HG03575 (cell line): ENCODE data around the gene SMG5.

Experiments
- ATAC-seq: cut with Tn5 transposase; IDR thresholded peaks from one replicate; pipeline ENCODE4 v1.9.1; 2021; ENCODE audit not compliant: unreplicated experiment, insufficient number of reproducible peaks, low FRiP score; ENCODE audit errors: extremely low read depth

Gene SMG5

GRCh38 chr1:156281693-156282478 lies 739 bp downstream of the SMG5 start:
- ATAC-seq: no peak

GRCh38 chr1:156281281-156281680 lies 1.3 kb downstream of the SMG5 start:
- no peak for ATAC-seq

- ATAC-seq: no peak
Observed at GRCh38 chr1:156279837-156280236, 2.8 kb downstream of the SMG5 start.

- ATAC-seq: no peak
Observed at GRCh38 chr1:156276966-156277381, 5.7 kb downstream of the SMG5 start.

- no peak for ATAC-seq
Observed at GRCh38 chr1:156276532-156276931, 6.1 kb downstream of the SMG5 start.

GRCh38 chr1:156270314-156270713 lies 12.3 kb downstream of the SMG5 start:
- no peak for ATAC-seq

- no peak for ATAC-seq
Observed at GRCh38 chr1:156268336-156268735, 14.3 kb downstream of the SMG5 start.

GRCh38 chr1:156266051-156266450 lies 16.6 kb downstream of the SMG5 start:
- no peak for ATAC-seq

GRCh38 chr1:156263288-156263655 lies 19.4 kb downstream of the SMG5 start:
- ATAC-seq: no peak

GRCh38 chr1:156262461-156263287 lies 20.0 kb downstream of the SMG5 start:
- no peak for ATAC-seq

- ATAC-seq: no peak
Observed at GRCh38 chr1:156260896-156261295, 21.7 kb downstream of the SMG5 start.

GRCh38 chr1:156259805-156260204 lies 22.8 kb downstream of the SMG5 start:
- no peak for ATAC-seq

- ATAC-seq: no peak
Observed at GRCh38 chr1:156258859-156259258, 23.8 kb downstream of the SMG5 start.

- ATAC-seq: no peak
Observed at GRCh38 chr1:156257711-156258110, 24.9 kb downstream of the SMG5 start.

GRCh38 chr1:156253634-156254033 lies 29.0 kb downstream of the SMG5 start:
- no peak for ATAC-seq

- ATAC-seq: no peak
Observed at GRCh38 chr1:156251527-156251926, 31.1 kb downstream of the SMG5 start.

- no peak for ATAC-seq
Observed at GRCh38 chr1:156249593-156249992, 33.0 kb downstream of the SMG5 start.

- no peak for ATAC-seq
Observed at GRCh38 chr1:156248323-156248683, 34.3 kb downstream of the SMG5 start.

- ATAC-seq: no peak
Observed at GRCh38 chr1:156247460-156248322, 34.9 kb downstream of the SMG5 start, which contains the start of gene PAQR6. PAQR6 (minus strand) TSS chr1:156248056; CDS start chr1:156246731, 1,325 bp downstream.
